Measurements from ENCODE around the gene CADPS2.

GRCh38 chr7:122549578-122549977 is 336.7 kb downstream of the CADPS2 start:
- no peak for TF ChIP-seq CTCF (conservative IDR thresholded peaks at IDR 0.05; ENCODE audit: low read depth, low read length)
- TF ChIP-seq MXI1 (IDR thresholded peaks at IDR 0.05; ENCODE audit: borderline replicate concordance, low read depth, low read length): no peak
- no peak for TF ChIP-seq CEBPB (IDR thresholded peaks at IDR 0.05; ENCODE audit: low read depth, low read length)
- no peak for TF ChIP-seq FOS (IDR thresholded peaks at IDR 0.05; ENCODE audit: low read depth, low read length)
- TF ChIP-seq POLR2A (IDR thresholded peaks at IDR 0.05; ENCODE audit: low read depth, low read length): no peak
- TF ChIP-seq RCOR1 (IDR thresholded peaks at IDR 0.05; ENCODE audit: insufficient replicate concordance, low read length): no peak
- no peak for TF ChIP-seq MAZ (IDR thresholded peaks at IDR 0.05; ENCODE audit: borderline replicate concordance, low read depth, low read length)
- TF ChIP-seq ELK1 (IDR thresholded peaks at IDR 0.05; ENCODE audit: borderline replicate concordance, low read depth, low read length): no peak
- TF ChIP-seq RFX5 (IDR thresholded peaks at IDR 0.05; ENCODE audit: low read depth, low read length): no peak
